SH-SY5Y (cell line): ENCODE results near the gene STEAP1B.

ENCODE experiments used
- GATA2 ChIP-seq: IDR thresholded peaks from 2 replicates; pipeline ENCODE4 v1.6.1; 2011; ENCODE audit warnings: mild to moderate bottlenecking, low read depth, low read length
- GATA3 ChIP-seq: IDR thresholded peaks from 2 replicates; pipeline ENCODE4 v1.6.1; 2011; ENCODE audit warnings: low read depth, mild to moderate bottlenecking, low read length, moderate library complexity

- no peak for TF ChIP-seq GATA2
- TF ChIP-seq GATA3, result no peak
These were observed 105.2 kb downstream of the STEAP1B start for GRCh38 chr7:22394739-22395138.
